Lower lobe of right lung (tissue), 2 donors: Measurements from ENCODE around the gene TOP2B. TPM values are rescaled to one million over a fixed set of nuclear protein-coding genes. Genes with fewer than 3 reads are reported as not detected.

Source experiments
- ATAC-seq, 2 donors: fragments of 200-7000 bp; cut with Tn5 transposase; one replicate each; pipeline ENCODE4 v1.9.1; 2020 to 2022; ENCODE audit warnings: mild to moderate bottlenecking in 2 of 2, moderate library complexity in 2 of 2
- DNase-seq: peaks from one replicate; pipeline ENCODE4 v3.0.0-alpha.2; 2020
- H3K27ac ChIP-seq: fragments of 200-600 bp; one replicate; pipeline ENCODE4 v1.8.0; 2022
- H3K27me3 ChIP-seq: fragments of 200-600 bp; one replicate; pipeline ENCODE4 v1.8.0; 2022; ENCODE audit warnings: low read depth
- H3K36me3 ChIP-seq: fragments of 200-600 bp; one replicate; pipeline ENCODE4 v1.8.0; 2022; ENCODE audit warnings: mild to moderate bottlenecking
- H3K4me1 ChIP-seq: fragments of 200-600 bp; one replicate; pipeline ENCODE4 v1.8.0; 2022
- H3K4me3 ChIP-seq: fragments of 200-600 bp; one replicate; pipeline ENCODE4 v1.8.0; 2022; ENCODE audit warnings: mild to moderate bottlenecking
- H3K9me3 ChIP-seq: fragments of 200-600 bp; one replicate; pipeline ENCODE4 v1.8.0; 2022
- CTCF ChIP-seq: fragments of 200-600 bp; IDR thresholded peaks from one replicate; pipeline ENCODE4 v1.8.0; 2022; ENCODE audit warnings: antibody characterized with exemption, mild to moderate bottlenecking
- intact Hi-C: fragments of 100-400 bp; cut with DNase I; formaldehyde crosslinking; loops from one replicate; pipeline ENCODE4 v1.11.0; 2022
- total RNA-seq: library from RNA; stranded (reverse); fragmentation: NEBNext Ultra II Directional; extraction: Animal tissue kit (Norgen Biotek cat#: 25700); gene quantifications from one replicate; pipeline ENCODE4 v1.2.1, GENCODE V29; 2021
- donor health status: DM: no; HTN: yes; CAD: no; lungs with severe emphysema.

TOP2B gene
- total RNA-seq, 1 donor from 2014 or later = 92.1 TPM

DNA sequence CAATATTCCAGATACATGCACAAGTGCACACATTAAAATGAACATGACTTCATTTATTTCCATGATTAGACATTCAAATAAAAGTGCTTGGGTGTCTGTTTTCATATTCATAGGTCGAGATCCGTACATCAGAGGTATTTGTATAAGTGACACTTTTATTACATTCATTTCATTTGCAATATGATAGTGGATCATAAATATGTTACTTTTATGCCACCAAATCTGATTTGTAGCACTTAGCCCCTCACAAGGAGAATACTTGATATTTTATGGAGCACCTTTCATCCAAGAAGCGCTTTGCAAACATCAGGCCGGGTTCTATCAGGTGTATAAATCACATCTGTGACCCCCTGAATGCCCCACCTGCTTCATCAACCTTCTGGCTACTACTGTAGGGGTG lies 100.6 kb downstream of the TOP2B start:
- Histone ChIP-seq H3K27ac (no peak overlapping the region), H3K27me3 (no peaks in the 10 kb centered on the region), H3K9me3 (no peaks in the 10 kb centered on the region), H3K4me3 (no peak overlapping the region), H3K36me3 (no peaks in the 10 kb centered on the region), H3K4me1 (no peaks in the 10 kb centered on the region)
- ATAC-seq (no peak), DNase-seq (no peak)
- no peak for TF ChIP-seq CTCF
- intact Hi-C loops = no loop called here

DNA sequence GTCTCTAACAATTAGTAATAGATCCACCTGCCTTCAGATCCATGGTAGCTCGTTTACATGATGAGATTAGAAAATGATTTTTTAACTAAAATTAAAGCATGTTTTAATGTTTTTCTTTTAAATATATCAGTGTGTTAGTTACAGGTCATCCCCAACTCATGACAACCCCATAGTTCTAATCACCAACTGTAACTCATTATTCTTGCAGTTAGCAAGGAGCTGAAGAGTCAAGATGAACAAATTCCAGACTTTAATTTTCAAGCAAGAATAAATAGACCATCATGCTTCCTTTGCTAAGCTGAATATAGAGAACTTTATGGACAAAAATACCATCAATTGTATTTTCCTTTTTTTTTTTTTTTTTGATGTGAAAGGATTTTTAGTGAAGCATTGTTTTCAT lies 101.1 kb downstream of the TOP2B start:
- H3K27me3 ChIP-seq = no peaks in the 10 kb centered on the region
- DNase-seq (no peak), ATAC-seq (no peak)
- H3K27ac ChIP-seq = no peak overlapping the region
- no peak for TF ChIP-seq CTCF
- no peaks in the 10 kb centered on the region for H3K36me3 ChIP-seq
- no peak overlapping the region for H3K4me3 ChIP-seq
- no peaks in the 10 kb centered on the region for H3K9me3 ChIP-seq
- no peaks in the 10 kb centered on the region for H3K4me1 ChIP-seq
- intact Hi-C loops = no loop called here

GRCh38 chr3:25558796-25559195 lies 105.9 kb downstream of the TOP2B start:
- intact Hi-C loops = no loop called here
- no peaks in the 10 kb centered on the region for H3K36me3 ChIP-seq
- no peak for TF ChIP-seq CTCF
- no peak overlapping the region for H3K4me3 ChIP-seq
- H3K9me3 ChIP-seq = no peaks in the 10 kb centered on the region
- no peak overlapping the region for H3K27ac ChIP-seq
- H3K27me3 ChIP-seq = no peaks in the 10 kb centered on the region
- DNase-seq (no peak), ATAC-seq (no peak)
- H3K4me1 ChIP-seq = peaks cover 13% of the 10 kb centered on the region

GRCh38 chr3:25558121-25558520 lies 106.6 kb downstream of the TOP2B start:
- Histone ChIP-seq H3K27ac (no peak overlapping the region), H3K4me1 (peaks cover 13% of the 10 kb centered on the region), H3K4me3 (no peak overlapping the region), H3K36me3 (no peaks in the 10 kb centered on the region), H3K9me3 (no peaks in the 10 kb centered on the region), H3K27me3 (no peaks in the 10 kb centered on the region)
- ATAC-seq (peak; percentile 36 to 51), DNase-seq (no peak)
- intact Hi-C loops = no loop called here
- TF ChIP-seq CTCF = no peak

- Histone ChIP-seq H3K4me3 (no peak overlapping the region), H3K36me3 (no peaks in the 10 kb centered on the region), H3K27ac (no peak overlapping the region), H3K4me1 (peaks cover 13% of the 10 kb centered on the region), H3K27me3 (no peaks in the 10 kb centered on the region), H3K9me3 (no peaks in the 10 kb centered on the region)
- no peak for ATAC-seq
- DNase-seq = no peak
- no peak for TF ChIP-seq CTCF
- intact Hi-C loops = no loop called here
These were observed 107.0 kb downstream of the TOP2B start for GRCh38 chr3:25557694-25558093.

DNA sequence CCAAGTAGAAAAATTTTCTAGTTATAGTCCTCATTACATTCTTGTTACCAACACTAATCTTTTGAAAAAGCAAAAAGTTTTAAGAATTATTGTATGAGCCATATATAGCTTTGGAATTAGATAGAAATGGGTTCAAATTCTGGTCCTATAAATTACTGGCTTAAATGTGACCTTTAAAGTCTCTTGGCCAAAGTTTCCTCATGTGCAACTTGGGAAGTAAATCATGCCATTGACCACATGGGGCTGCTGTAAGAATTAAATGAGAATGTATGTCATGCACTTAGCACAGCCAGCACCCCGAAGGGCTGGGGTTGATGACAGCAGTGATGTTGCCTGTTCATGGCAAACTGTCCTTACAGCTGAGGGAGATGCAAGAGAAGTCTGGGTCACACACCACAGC lies 108.3 kb downstream of the TOP2B start:
- H3K27me3 ChIP-seq = no peaks in the 10 kb centered on the region
- no peak for DNase-seq
- H3K27ac ChIP-seq = no peak overlapping the region
- H3K9me3 ChIP-seq = no peaks in the 10 kb centered on the region
- no peaks in the 10 kb centered on the region for H3K36me3 ChIP-seq
- no peak overlapping the region for H3K4me3 ChIP-seq
- no peak for ATAC-seq
- intact Hi-C loops = no loop called here
- peaks cover 13% of the 10 kb centered on the region for H3K4me1 ChIP-seq
- TF ChIP-seq CTCF = no peak
